H1 (cell line): ENCODE data around the gene SMIM13. TPM values are rescaled to one million over a fixed set of nuclear protein-coding genes. Genes with fewer than 3 reads are reported as not detected.

Source experiments
- CTCF ChIA-PET: fragments of 300-600 bp; sonication (Branson Sonifier 250); formaldehyde crosslinking; loops from one replicate; lab custom pipeline; 2021; ENCODE audit not compliant: partially characterized antibody; lab: Charles Lee
- POLR2A ChIA-PET: fragments of 300-600 bp; sonication (Branson Sonifier 250); formaldehyde crosslinking; loops from one replicate; lab custom pipeline; 2021; ENCODE audit warnings: inconsistent platforms; ENCODE audit not compliant: partially characterized antibody; lab: Charles Lee
- DNase-seq, 2 experiments: peaks; one replicate each; pipeline versions ENCODE4 v3.0.0 to v3.0.0-alpha.2; 2010 to 2022; ENCODE audit warnings: low spot score in 2 of 2, low read depth in 1 of 2, mixed read lengths in 1 of 2
- FAIRE-seq: peaks from 2 replicates; lab custom pipeline; 2011; peaks lifted over from hg19 to GRCh38; lab: Jason Lieb, UNC
- H2AFZ ChIP-seq: 2 replicates; pipeline ENCODE4 v1.8.1; 2012; ENCODE audit warnings: low read length, inconsistent platforms
- H2AK5ac ChIP-seq: 2 replicates; pipeline ENCODE4 v1.6.1; 2013; ENCODE audit warnings: low read depth, low read length
- H2BK120ac ChIP-seq: replicated peaks from 2 replicates; pipeline ENCODE3; 2013; ENCODE audit warnings: low read depth, low read length, inconsistent platforms
- H2BK12ac ChIP-seq: 2 replicates; pipeline ENCODE4 v1.6.1; 2013; ENCODE audit warnings: low read depth, low read length
- H2BK15ac ChIP-seq: 2 replicates; pipeline ENCODE4 v1.6.1; 2013; ENCODE audit warnings: low read length
- H2BK20ac ChIP-seq: 2 replicates; pipeline ENCODE4 v1.6.1; 2013; ENCODE audit warnings: low read length
- H2BK5ac ChIP-seq: 2 replicates; pipeline ENCODE4 v1.6.1; 2013; ENCODE audit warnings: low read depth, low read length
- H3K14ac ChIP-seq: 2 replicates; pipeline ENCODE4 v1.6.1; 2013; ENCODE audit warnings: inconsistent platforms; ENCODE audit not compliant: insufficient read length
- H3K18ac ChIP-seq: 2 replicates; pipeline ENCODE4 v1.6.1; 2013; ENCODE audit warnings: low read length; ENCODE audit errors: extremely low read depth
- H3K23ac ChIP-seq: 2 replicates; pipeline ENCODE4 v1.6.1; 2013; ENCODE audit warnings: inconsistent platforms; ENCODE audit not compliant: insufficient read length
- H3K23me2 ChIP-seq: 2 replicates; pipeline ENCODE4 v1.6.1; 2013; ENCODE audit warnings: low read depth, low read length
- H3K27ac ChIP-seq: 2 replicates; pipeline ENCODE4 v1.6.1; 2011; ENCODE audit warnings: low read depth, low read length, inconsistent platforms
- H3K27me3 ChIP-seq, 4 experiments: replicated peaks in 1 of 4; 1 replicate in 1 of 4; 2 replicates in 3 of 4; pipeline versions ENCODE4 v1.6.1 to v1.8.1; 2011 to 2013; ENCODE audit warnings: low read length in 3 of 4, mild to moderate bottlenecking in 3 of 4, inconsistent platforms in 2 of 4, mixed read lengths in 2 of 4, moderate library complexity in 1 of 4; ENCODE audit not compliant: control insufficient read depth in 3 of 4, insufficient read depth in 3 of 4; ENCODE audit errors: extremely low read depth in 1 of 4
- H3K36me3 ChIP-seq, 4 experiments: 2 replicates each; pipeline versions ENCODE4 v1.6.1 to v1.8.1; 2011 to 2013; ENCODE audit warnings: mild to moderate bottlenecking in 4 of 4, low read length in 3 of 4, moderate library complexity in 2 of 4, control low read depth in 1 of 4, inconsistent platforms in 1 of 4; ENCODE audit not compliant: insufficient read depth in 4 of 4, control insufficient read depth in 2 of 4
- H3K4ac ChIP-seq: replicated peaks from 2 replicates; pipeline ENCODE3; 2013; ENCODE audit warnings: low read length, low read depth, mixed read lengths, inconsistent platforms; ENCODE audit not compliant: insufficient read length
- H3K4me1 ChIP-seq, 4 experiments: replicated peaks in 1 of 4; 1 replicate in 1 of 4; 2 replicates in 3 of 4; pipeline versions ENCODE4 v1.6.1 to v1.8.1; 2011 to 2013; ENCODE audit warnings: low read length in 3 of 4, inconsistent platforms in 2 of 4, mixed read lengths in 1 of 4; ENCODE audit not compliant: insufficient read depth in 4 of 4, control insufficient read depth in 3 of 4
- H3K4me2 ChIP-seq, 2 experiments: 2 replicates each; pipeline versions ENCODE4 v1.6.1 to v1.8.1; 2011 to 2013; ENCODE audit warnings: low read depth in 2 of 2, low read length in 2 of 2, control low read depth in 1 of 2, inconsistent platforms in 1 of 2, mild to moderate bottlenecking in 1 of 2; ENCODE audit not compliant: insufficient read depth in 1 of 2
- H3K4me3 ChIP-seq, 4 experiments: fragments of 200-600, 300-600 bp in 1 of 4; sonication (generic), shearing (Covaris generic), sonication (Bioruptor Twin) in 1 of 4; 2 replicates each; pipeline versions ENCODE4 v1.5.1 to v1.8.1; 2011 to 2016; ENCODE audit warnings: low read length in 4 of 4, low read depth in 3 of 4, control low read depth in 2 of 4, inconsistent platforms in 2 of 4, mild to moderate bottlenecking in 2 of 4, mixed read lengths in 1 of 4, moderate library complexity in 1 of 4; ENCODE audit not compliant: insufficient read depth in 2 of 4; ENCODE audit errors: extremely low read depth in 1 of 4
- H3K56ac ChIP-seq: replicated peaks from 2 replicates; pipeline ENCODE3; 2013; ENCODE audit warnings: low read depth, mild to moderate bottlenecking, mixed read lengths, low read length, inconsistent platforms; ENCODE audit not compliant: insufficient read length
- H3K79me1 ChIP-seq: 2 replicates; pipeline ENCODE4 v1.6.1; 2013; ENCODE audit warnings: low read depth, low read length, control low read depth
- H3K79me2 ChIP-seq, 2 experiments: 2 replicates each; pipeline versions ENCODE4 v1.6.1 to v1.8.1; 2012 to 2013; ENCODE audit warnings: low read length in 2 of 2, mild to moderate bottlenecking in 2 of 2, inconsistent platforms in 1 of 2; ENCODE audit not compliant: insufficient read depth in 2 of 2, control insufficient read depth in 1 of 2
- H3K9ac ChIP-seq, 4 experiments: replicated peaks in 1 of 4; 1 replicate in 1 of 4; 2 replicates in 3 of 4; pipeline versions ENCODE4 v1.6.1 to v1.8.1; 2011 to 2013; ENCODE audit warnings: low read depth in 3 of 4, low read length in 3 of 4, control low read depth in 2 of 4, mild to moderate bottlenecking in 2 of 4, moderate library complexity in 2 of 4, inconsistent platforms in 1 of 4; ENCODE audit errors: extremely low read depth in 1 of 4
- H3K9me3 ChIP-seq, 2 experiments: 2 replicates each; pipeline versions ENCODE4 v1.6.1 to v1.8.1; 2012 to 2013; ENCODE audit warnings: mild to moderate bottlenecking in 2 of 2, moderate library complexity in 2 of 2, control low read depth in 1 of 2, inconsistent platforms in 1 of 2, low read depth in 1 of 2, low read length in 1 of 2, mixed read lengths in 1 of 2; ENCODE audit not compliant: insufficient read depth in 2 of 2
- H4K20me1 ChIP-seq, 2 experiments: replicated peaks in 1 of 2; 2 replicates each; pipeline versions ENCODE3 to v1.8.1; 2011 to 2013; ENCODE audit warnings: inconsistent platforms in 2 of 2, low read length in 2 of 2, mild to moderate bottlenecking in 1 of 2; ENCODE audit not compliant: insufficient read depth in 2 of 2, control insufficient read depth in 1 of 2
- H4K5ac ChIP-seq: 2 replicates; pipeline ENCODE4 v1.6.1; 2013; ENCODE audit warnings: low read length, low read depth, mixed read lengths, inconsistent platforms; ENCODE audit not compliant: insufficient read length
- H4K8ac ChIP-seq: 2 replicates; pipeline ENCODE4 v1.8.0; 2013; ENCODE audit warnings: mild to moderate bottlenecking, moderate library complexity, low read length, inconsistent platforms; ENCODE audit not compliant: insufficient read depth; ENCODE audit errors: extremely low read depth
- H4K91ac ChIP-seq: replicated peaks from 2 replicates; pipeline ENCODE3; 2013; ENCODE audit warnings: low read length, mixed read lengths, inconsistent platforms; ENCODE audit not compliant: insufficient read length
- CEBPB ChIP-seq: IDR thresholded peaks from 2 replicates; pipeline ENCODE4 v1.6.1; 2012; ENCODE audit warnings: low read depth, low read length
- CTBP2 ChIP-seq: IDR thresholded peaks from 2 replicates; pipeline ENCODE4 v1.7.0; 2011; ENCODE audit warnings: borderline replicate concordance, mild to moderate bottlenecking, moderate library complexity, mixed read lengths, low read length; ENCODE audit not compliant: insufficient read depth, insufficient read length
- E2F6 ChIP-seq: IDR thresholded peaks from 2 replicates; pipeline ENCODE4 v1.6.1; 2012; ENCODE audit warnings: inconsistent platforms
- GABPA ChIP-seq: IDR thresholded peaks from 2 replicates; pipeline ENCODE4 v1.6.1; 2011; ENCODE audit warnings: mild to moderate bottlenecking, low read length, moderate library complexity, borderline replicate concordance; ENCODE audit not compliant: insufficient read depth
- SAP30 ChIP-seq: fragments of 300-600 bp; sonication (generic); IDR thresholded peaks from 2 replicates; pipeline ENCODE4 v1.7.1; 2012; ENCODE audit warnings: low read length, moderate library complexity, mild to moderate bottlenecking, inconsistent platforms; ENCODE audit not compliant: insufficient read depth, insufficient replicate concordance
- WGBS, 2 experiments: shearing (Covaris generic) in 1 of 2; methylation state at CpG; one replicate each; pipeline versions ENCODE4 v1.1.6 to v1.1.7; 2013 to 2015; ENCODE audit warnings: low lambda C conversion rate in 2 of 2, mixed read lengths in 2 of 2, inconsistent platforms in 1 of 2, low coverage in 1 of 2, missing lambda C conversion rate in 1 of 2; ENCODE audit not compliant: insufficient replicate concordance in 2 of 2, insufficient coverage in 1 of 2, insufficient read length in 1 of 2; ENCODE audit errors: extremely low coverage in 1 of 2, missing lambda C conversion rate in 1 of 2; 5-methylcytosine and 5-hydroxymethylcytosine counted together
- polyA plus RNA-seq, 7 experiments: library from polyadenylated mRNA; depleted of rRNA in 3 of 7; stranded (reverse) in 5 of 7; unstranded in 2 of 7; fragments of >200 nt in 5 of 7; fragments of 200-250 nt in 2 of 7; gene quantifications; 1 replicate in 5 of 7; 2 replicates in 1 of 7; 4 replicates in 1 of 7; pipeline versions ENCODE4 v1.2.1 to v1.2.3, GENCODE V29; 2011 to 2013; ENCODE audit warnings: missing spikeins in 2 of 7, mixed read lengths in 2 of 7
- total RNA-seq: library from RNA; stranded (reverse); fragmentation: NEBNext Ultra II Directional; extraction: Animal tissue kit (Norgen Biotek cat#: 25700); gene quantifications from 2 replicates; pipeline ENCODE4 v1.2.1, GENCODE V29; 2021

SMIM13 gene
- total and polyA plus RNA-seq, 2 of the 8 experiments (the other 6 are each of a cell fraction or from before 2014, with no cell fraction given) = 1.7 to 10.6 TPM

- WGBS, 2 experiments = 89% methylated on average over 5 of the region's 5 CpGs; no CpG with 5 or more reads in 1 of the 2 experiments
- Histone ChIP-seq H3K4me2 (no peak overlapping the region), H3K4ac (no peak overlapping the region), H2BK12ac (no peak overlapping the region), H2BK120ac (no peak overlapping the region), H3K36me3 (no peaks in the 10 kb centered on the region; a peak in 1 of 8 replicates), H4K8ac (no peak overlapping the region), H3K14ac (no peak overlapping the region), H2AFZ (no peak overlapping the region), H3K9me3 (no peaks in the 10 kb centered on the region), H2BK15ac (no peak overlapping the region), H4K5ac (no peak overlapping the region), H3K79me1 (peaks cover 6% of the 10 kb centered on the region), H3K27ac (no peak overlapping the region), H2BK20ac (no peak overlapping the region), H4K20me1 (peaks cover 1 to 5% of the 10 kb centered on the region in 2 experiments), H3K23ac (no peak overlapping the region), H2AK5ac (no peak overlapping the region), H4K91ac (no peak overlapping the region), H3K56ac (no peak overlapping the region), H3K9ac (no peak overlapping the region), H3K18ac (no peak overlapping the region), H3K27me3 (no peaks in the 10 kb centered on the region), H2BK5ac (no peak overlapping the region), H3K23me2 (no peaks in the 10 kb centered on the region), H3K79me2 (peaks cover 7 to 97% of the 10 kb centered on the region in 2 experiments), H3K4me3 (no peak overlapping the region), H3K4me1 (peaks cover 0 to 17% (median 4%) of the 10 kb centered on the region in 4 experiments; a peak in 3 of 7 replicates)
- no peak for FAIRE-seq
- CTCF ChIA-PET = interaction anchor here (1.7 kb wide), 1 partner anchor 15 kb away, joined by 4 read pairs; no protein-coding TSS in a partner anchor
- DNase-seq = no peak
- POLR2A ChIA-PET = no interaction called here
- TF ChIP-seq E2F6 (no peak), CEBPB (no peak), GABPA (no peak), CTBP2 (no peak), SAP30 (no peak)
Measured at GRCh38 chr6:11103065-11103464, 9.4 kb downstream of the SMIM13 start.
